Mammary epithelial cell (primary cell): ENCODE measurements around the gene PHACTR3.

Source experiments
- EZH2 ChIP-seq: IDR thresholded peaks from 2 replicates; pipeline ENCODE4 v1.6.1; 2012; ENCODE audit warnings: low read length, inconsistent platforms, borderline replicate concordance
- TF ChIP-seq, protein P1 (sequence below), 2 donors: IDR thresholded peaks in 1 of 2; conservative IDR thresholded peaks in 1 of 2; 2 replicates each; pipeline ENCODE4 v1.5.1; 2011 to 2012; ENCODE audit warnings: inconsistent platforms in 2 of 2, low read length in 2 of 2, mild to moderate bottlenecking in 2 of 2, control low read depth in 1 of 2, low read depth in 1 of 2; ENCODE audit not compliant: insufficient read depth in 1 of 2; ENCODE audit errors: extremely low read depth in 1 of 2

DNA sequence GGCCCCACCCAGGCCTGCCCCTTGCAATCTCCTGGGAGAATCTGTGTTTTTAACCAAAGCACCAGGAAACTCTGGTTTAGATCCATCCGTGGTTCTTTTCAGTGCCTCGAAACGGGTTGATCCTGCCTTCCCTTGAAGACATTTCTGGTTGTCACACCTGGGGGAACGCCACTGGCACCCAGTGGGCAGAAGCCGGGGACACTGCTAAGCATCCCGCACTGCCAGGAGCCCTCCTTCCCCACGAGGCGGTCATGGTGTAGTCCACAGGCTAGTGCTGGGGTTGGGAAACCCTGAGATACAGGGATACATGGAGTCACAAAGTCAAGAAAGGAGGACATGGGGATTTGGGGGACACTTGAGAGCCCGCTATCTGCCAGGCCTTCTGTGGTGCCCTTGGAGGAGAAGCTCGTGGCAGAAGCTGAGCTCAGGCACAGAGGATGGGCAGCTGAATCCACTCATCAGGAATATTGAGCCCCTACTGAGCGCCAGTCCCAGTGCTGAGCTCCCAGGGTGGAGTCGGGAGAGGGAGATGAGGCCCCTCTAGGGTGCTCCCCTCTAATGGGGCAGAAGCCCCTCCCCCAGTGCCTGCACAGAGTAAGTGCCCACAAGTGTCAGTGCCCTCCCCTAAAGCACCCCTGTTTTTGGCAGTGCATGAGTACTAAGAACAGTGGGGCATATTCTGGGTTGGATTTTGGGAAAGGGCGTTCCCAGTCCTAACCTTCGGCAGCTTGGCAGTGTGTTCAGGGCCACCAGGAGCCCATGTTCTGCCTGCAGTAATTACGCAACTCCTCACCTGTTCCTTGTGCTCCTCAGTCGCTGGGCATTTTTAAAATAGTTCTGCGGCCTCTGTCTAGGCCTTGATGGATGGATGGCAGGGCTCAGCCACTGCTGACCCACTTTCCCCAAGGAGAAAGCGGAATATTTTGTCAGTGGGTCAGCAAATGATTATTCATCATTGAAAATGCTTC lies 25.6 kb upstream of the PHACTR3 start:
- TF ChIP-seq, protein P1, sequence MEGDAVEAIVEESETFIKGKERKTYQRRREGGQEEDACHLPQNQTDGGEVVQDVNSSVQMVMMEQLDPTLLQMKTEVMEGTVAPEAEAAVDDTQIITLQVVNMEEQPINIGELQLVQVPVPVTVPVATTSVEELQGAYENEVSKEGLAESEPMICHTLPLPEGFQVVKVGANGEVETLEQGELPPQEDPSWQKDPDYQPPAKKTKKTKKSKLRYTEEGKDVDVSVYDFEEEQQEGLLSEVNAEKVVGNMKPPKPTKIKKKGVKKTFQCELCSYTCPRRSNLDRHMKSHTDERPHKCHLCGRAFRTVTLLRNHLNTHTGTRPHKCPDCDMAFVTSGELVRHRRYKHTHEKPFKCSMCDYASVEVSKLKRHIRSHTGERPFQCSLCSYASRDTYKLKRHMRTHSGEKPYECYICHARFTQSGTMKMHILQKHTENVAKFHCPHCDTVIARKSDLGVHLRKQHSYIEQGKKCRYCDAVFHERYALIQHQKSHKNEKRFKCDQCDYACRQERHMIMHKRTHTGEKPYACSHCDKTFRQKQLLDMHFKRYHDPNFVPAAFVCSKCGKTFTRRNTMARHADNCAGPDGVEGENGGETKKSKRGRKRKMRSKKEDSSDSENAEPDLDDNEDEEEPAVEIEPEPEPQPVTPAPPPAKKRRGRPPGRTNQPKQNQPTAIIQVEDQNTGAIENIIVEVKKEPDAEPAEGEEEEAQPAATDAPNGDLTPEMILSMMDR (conservative IDR thresholded peaks at IDR 0.05 in 1 of 2, IDR thresholded peaks at IDR 0.05 in 1 of 2; ENCODE audit: extremely low read depth in 1 of 2, insufficient read depth in 1 of 2, low read depth in 1 of 2, low read length in 2 of 2), result no peak
- no peak for TF ChIP-seq EZH2
